K562 (cell line): ENCODE results near the gene ERCC4. TPM values are rescaled to one million over a fixed set of nuclear protein-coding genes. Genes with fewer than 3 reads are reported as not detected.
"Not testable (repeated sequence)": the region's sequence is repeated elsewhere in the genome, so short reads cannot be mapped to it uniquely, and the experiment has no call there.

ENCODE experiments used
- ATAC-seq: fragments of 200-7000 bp; cut with Tn5 transposase; 3 replicates; pipeline ENCODE4 v1.9.1; 2020; ENCODE audit warnings: moderate library complexity
- BruUV-seq: library from RNA; stranded (reverse); fragments of 400-500 nt; replicated peaks from 2 replicates; lab custom pipeline; 2021; lab: Mats Ljungman, UMichigan
- CTCF ChIA-PET: fragments of 300-600 bp; formaldehyde crosslinking; extraction: SDS; loops from one replicate; lab custom pipeline; 2021; ENCODE audit warnings: low intra/inter-chr PET ratio; lab: Yijun Ruan, JAX
- POLR2A ChIA-PET: fragments of 300-600, 350-650 bp; sonication (Branson Sonifier 250); formaldehyde crosslinking; extraction: SDS; loops from one replicate; lab custom pipeline; 2021; ENCODE audit warnings: antibody characterized with exemption, inconsistent platforms; lab: Yijun Ruan, JAX
- DNase-seq, 4 experiments: peaks; one replicate each; pipeline versions ENCODE4 v3.0.0 to v3.0.0-alpha.2; 2011 to 2018; ENCODE audit warnings: low spot score in 3 of 4, mixed read lengths in 3 of 4; ENCODE audit errors: extremely low read depth in 1 of 4
- FAIRE-seq: peaks from 2 replicates; lab custom pipeline; 2011; peaks lifted over from hg19 to GRCh38; lab: Jason Lieb, UNC
- H2AFZ ChIP-seq: 2 replicates; pipeline ENCODE4 v1.6.0; 2011; ENCODE audit warnings: low read depth, low read length, control low read depth, inconsistent platforms
- H3K27ac ChIP-seq: fragments of 200-600 bp; 3 replicates; pipeline ENCODE4 v1.8.0; 2011; ENCODE audit warnings: low read depth, mild to moderate bottlenecking, control low read depth, inconsistent platforms, low read length, moderate library complexity, mixed read lengths; ENCODE audit errors: extremely low read depth
- H3K27me3 ChIP-seq, 2 experiments: fragments of 300-600 bp in 1 of 2; 2 replicates in 1 of 2; 3 replicates in 1 of 2; pipeline versions ENCODE4 v1.6.0 to v1.8.0; 2011; ENCODE audit warnings: inconsistent platforms in 2 of 2, low read length in 2 of 2, mild to moderate bottlenecking in 1 of 2, mixed read lengths in 1 of 2, moderate library complexity in 1 of 2; ENCODE audit not compliant: control insufficient read depth in 2 of 2, insufficient read depth in 2 of 2
- H3K36me3 ChIP-seq: fragments of 300-600 bp; 3 replicates; pipeline ENCODE4 v1.8.0; 2011; ENCODE audit warnings: mild to moderate bottlenecking, low read length, inconsistent platforms; ENCODE audit not compliant: control insufficient read depth, insufficient read depth
- H3K4me1 ChIP-seq, 2 experiments: fragments of 200-600 bp in 1 of 2; replicated peaks in 1 of 2; 2 replicates in 1 of 2; 3 replicates in 1 of 2; pipeline versions ENCODE4 v1.5.1 to v1.8.0; 2011; ENCODE audit warnings: inconsistent platforms in 2 of 2, low read length in 2 of 2, mild to moderate bottlenecking in 1 of 2, mixed read lengths in 1 of 2, moderate library complexity in 1 of 2; ENCODE audit not compliant: control insufficient read depth in 2 of 2, insufficient read depth in 2 of 2
- H3K4me2 ChIP-seq: 2 replicates; pipeline ENCODE4 v1.6.1; 2011; ENCODE audit warnings: low read length, control low read depth, inconsistent platforms, mixed read lengths; ENCODE audit not compliant: insufficient read depth
- H3K4me3 ChIP-seq: fragments of 200-600 bp; sonication (generic), shearing (Covaris generic); 2 replicates; pipeline ENCODE4 v1.5.1; 2016; ENCODE audit warnings: control low read depth, inconsistent platforms
- H3K79me2 ChIP-seq: fragments of 200-600 bp; 3 replicates; pipeline ENCODE4 v1.8.0; 2011; ENCODE audit warnings: low read length, inconsistent platforms; ENCODE audit not compliant: control insufficient read depth, insufficient read depth
- H3K9ac ChIP-seq, 2 experiments: 2 replicates each; pipeline versions ENCODE4 v1.6.0 to v1.6.1; 2011; ENCODE audit warnings: low read depth in 2 of 2, low read length in 2 of 2, control low read depth in 1 of 2, inconsistent platforms in 1 of 2, mild to moderate bottlenecking in 1 of 2, mixed read lengths in 1 of 2; ENCODE audit not compliant: insufficient read depth in 1 of 2
- H3K9me1 ChIP-seq: one replicate; pipeline ENCODE4 v1.6.0; 2011; ENCODE audit warnings: inconsistent platforms, mild to moderate bottlenecking, low read length, moderate library complexity; ENCODE audit not compliant: control insufficient read depth, insufficient read depth
- H3K9me3 ChIP-seq: replicated peaks from 2 replicates; pipeline ENCODE4 v1.5.1; 2011; ENCODE audit warnings: low read depth, low read length, inconsistent platforms; ENCODE audit not compliant: control insufficient read depth, insufficient read depth
- H4K20me1 ChIP-seq: replicated peaks from 2 replicates; pipeline ENCODE4 v1.6.1; 2011; ENCODE audit warnings: low read length, inconsistent platforms, mixed read lengths; ENCODE audit not compliant: control insufficient read depth, insufficient read depth
- BHLHE40 ChIP-seq: IDR thresholded peaks from 2 replicates; pipeline ENCODE4 v1.6.1; 2011; ENCODE audit warnings: low read length, improper control_type of control experiment
- SPI1 ChIP-seq: IDR thresholded peaks from 2 replicates; pipeline ENCODE4 v1.6.1; 2011; ENCODE audit warnings: low read depth, low read length, control low read depth, borderline replicate concordance
- ZNF668 ChIP-seq: fragments of 250-450 bp; sonication (Bioruptor Pico); IDR thresholded peaks from 2 replicates; pipeline ENCODE4 v1.8.0; 2022; ENCODE audit warnings: mild to moderate bottlenecking, inconsistent platforms
- WGBS: fragments of 100-300 bp; shearing (Covaris generic); methylation state at CpG from one replicate; pipeline ENCODE4 v1.1.6; 2016; ENCODE audit warnings: low coverage, mixed read lengths; ENCODE audit not compliant: insufficient coverage; ENCODE audit errors: missing lambda C conversion rate; 5-methylcytosine and 5-hydroxymethylcytosine counted together
- in situ Hi-C: fragments of 300-500 bp; cut with MboI; formaldehyde crosslinking; loops from 4 replicates; pipeline ENCODE4 v1.15.0; 2018; ENCODE audit warnings: inconsistent platforms, mixed read lengths
- intact Hi-C: fragments of 100-400 bp; cut with micrococcal nuclease; formaldehyde crosslinking; loops from 2 replicates; pipeline ENCODE4 v1.14.2; 2022
- polyA plus RNA-seq, 8 experiments: library from polyadenylated mRNA; depleted of rRNA in 4 of 8; stranded (reverse) in 5 of 8; unstranded in 3 of 8; fragments of >200 nt; fragmentation: Nextera tagmentation in 2 of 8; fragmentation: Illumina TruSeq in 1 of 8; extraction: Ambion mirVana in 2 of 8; extraction: Trizol in 1 of 8; gene quantifications; 2 replicates each; pipeline versions ENCODE4 v1.2.1 to v1.2.3, GENCODE V29; 2011 to 2014; ENCODE audit warnings: inconsistent platforms in 1 of 8, missing spikeins in 1 of 8
- total RNA-seq, 7 experiments: library from RNA; depleted of rRNA in 6 of 7; stranded (reverse); fragments of >200 nt in 6 of 7; fragmentation: Illumina TruSeq in 2 of 7; extraction: Trizol in 2 of 7; gene quantifications; 2 replicates each; pipeline versions ENCODE4 v1.2.1 to v1.2.3, GENCODE V29; 2011 to 2021; ENCODE audit warnings: low replicate concordance in 1 of 7
- TF ChIP-seq, protein P1 (sequence below): sonication (generic); formaldehyde crosslinking; IDR thresholded peaks from 2 replicates; pipeline ENCODE4 v1.8.1; 2023; ENCODE audit warnings: mild to moderate bottlenecking, missing genetic modification reagents
- TF ChIP-seq, protein P2 (sequence below): fragments of 450-650 bp; IDR thresholded peaks from 2 replicates; pipeline ENCODE4 v1.6.1; 2017; ENCODE audit warnings: antibody characterized with exemption, mild to moderate bottlenecking

The ERCC4 gene
- total and polyA plus RNA-seq, 9 of the 15 experiments (the other 6 are each of a cell fraction or from before 2014, with no cell fraction given), result 3.7 to 10.5 (median 6.0) TPM

- no peak for TF ChIP-seq ZNF668
- no peak for TF ChIP-seq SPI1
- no peak for TF ChIP-seq BHLHE40
- TF ChIP-seq, protein P1, sequence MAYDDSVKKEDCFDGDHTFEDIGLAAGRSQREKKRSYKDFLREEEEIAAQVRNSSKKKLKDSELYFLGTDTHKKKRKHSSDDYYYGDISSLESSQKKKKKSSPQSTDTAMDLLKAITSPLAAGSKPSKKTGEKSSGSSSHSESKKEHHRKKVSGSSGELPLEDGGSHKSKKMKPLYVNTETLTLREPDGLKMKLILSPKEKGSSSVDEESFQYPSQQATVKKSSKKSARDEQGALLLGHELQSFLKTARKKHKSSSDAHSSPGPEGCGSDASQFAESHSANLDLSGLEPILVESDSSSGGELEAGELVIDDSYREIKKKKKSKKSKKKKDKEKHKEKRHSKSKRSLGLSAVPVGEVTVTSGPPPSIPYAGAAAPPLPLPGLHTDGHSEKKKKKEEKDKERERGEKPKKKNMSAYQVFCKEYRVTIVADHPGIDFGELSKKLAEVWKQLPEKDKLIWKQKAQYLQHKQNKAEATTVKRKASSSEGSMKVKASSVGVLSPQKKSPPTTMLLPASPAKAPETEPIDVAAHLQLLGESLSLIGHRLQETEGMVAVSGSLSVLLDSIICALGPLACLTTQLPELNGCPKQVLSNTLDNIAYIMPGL (CRISPR knock-in tag), result no peak
- TF ChIP-seq, protein P2, sequence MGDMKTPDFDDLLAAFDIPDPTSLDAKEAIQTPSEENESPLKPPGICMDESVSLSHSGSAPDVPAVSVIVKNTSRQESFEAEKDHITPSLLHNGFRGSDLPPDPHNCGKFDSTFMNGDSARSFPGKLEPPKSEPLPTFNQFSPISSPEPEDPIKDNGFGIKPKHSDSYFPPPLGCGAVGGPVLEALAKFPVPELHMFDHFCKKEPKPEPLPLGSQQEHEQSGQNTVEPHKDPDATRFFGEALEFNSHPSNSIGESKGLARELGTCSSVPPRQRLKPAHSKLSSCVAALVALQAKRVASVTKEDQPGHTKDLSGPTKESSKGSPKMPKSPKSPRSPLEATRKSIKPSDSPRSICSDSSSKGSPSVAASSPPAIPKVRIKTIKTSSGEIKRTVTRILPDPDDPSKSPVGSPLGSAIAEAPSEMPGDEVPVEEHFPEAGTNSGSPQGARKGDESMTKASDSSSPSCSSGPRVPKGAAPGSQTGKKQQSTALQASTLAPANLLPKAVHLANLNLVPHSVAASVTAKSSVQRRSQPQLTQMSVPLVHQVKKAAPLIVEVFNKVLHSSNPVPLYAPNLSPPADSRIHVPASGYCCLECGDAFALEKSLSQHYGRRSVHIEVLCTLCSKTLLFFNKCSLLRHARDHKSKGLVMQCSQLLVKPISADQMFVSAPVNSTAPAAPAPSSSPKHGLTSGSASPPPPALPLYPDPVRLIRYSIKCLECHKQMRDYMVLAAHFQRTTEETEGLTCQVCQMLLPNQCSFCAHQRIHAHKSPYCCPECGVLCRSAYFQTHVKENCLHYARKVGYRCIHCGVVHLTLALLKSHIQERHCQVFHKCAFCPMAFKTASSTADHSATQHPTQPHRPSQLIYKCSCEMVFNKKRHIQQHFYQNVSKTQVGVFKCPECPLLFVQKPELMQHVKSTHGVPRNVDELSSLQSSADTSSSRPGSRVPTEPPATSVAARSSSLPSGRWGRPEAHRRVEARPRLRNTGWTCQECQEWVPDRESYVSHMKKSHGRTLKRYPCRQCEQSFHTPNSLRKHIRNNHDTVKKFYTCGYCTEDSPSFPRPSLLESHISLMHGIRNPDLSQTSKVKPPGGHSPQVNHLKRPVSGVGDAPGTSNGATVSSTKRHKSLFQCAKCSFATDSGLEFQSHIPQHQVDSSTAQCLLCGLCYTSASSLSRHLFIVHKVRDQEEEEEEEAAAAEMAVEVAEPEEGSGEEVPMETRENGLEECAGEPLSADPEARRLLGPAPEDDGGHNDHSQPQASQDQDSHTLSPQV, result no peak
These were observed 33.3 kb upstream of the ERCC4 start (continued) for GRCh38 chr16:13886608-13887007.

DNA sequence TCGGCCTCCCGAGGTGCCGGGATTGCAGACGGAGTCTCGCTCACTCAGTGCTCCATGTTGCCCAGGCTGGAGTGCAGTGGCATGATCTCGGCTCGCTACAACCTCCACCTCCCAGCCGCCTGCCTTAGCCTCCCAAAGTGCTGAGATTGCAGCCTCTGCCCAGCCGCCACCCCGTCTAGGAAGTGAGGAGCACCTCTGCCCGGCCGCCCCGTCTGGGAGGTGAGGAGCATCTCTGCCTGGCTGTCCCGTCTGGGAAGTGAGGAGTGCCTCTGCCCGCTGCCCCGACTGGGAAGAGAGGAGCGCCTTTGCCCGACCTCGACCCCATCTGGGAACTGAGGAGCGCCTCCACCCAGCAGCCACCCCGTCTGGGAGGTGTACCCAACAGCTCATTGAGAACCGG is 30.6 kb upstream of the ERCC4 start:
- H3K9ac ChIP-seq, H3K9me1 ChIP-seq, DNase-seq, in situ Hi-C loops, H3K27ac ChIP-seq, H3K4me1 ChIP-seq, intact Hi-C loops, BruUV-seq, H3K4me2 ChIP-seq, CTCF ChIA-PET, ATAC-seq, FAIRE-seq, H3K4me3 ChIP-seq, H3K79me2 ChIP-seq, H3K9me3 ChIP-seq, H4K20me1 ChIP-seq, H2AFZ ChIP-seq, H3K36me3 ChIP-seq: not testable (repeated sequence)
- POLR2A ChIA-PET, result interaction anchor here (0.7 kb wide), 1 partner anchor 143 kb away, joined by 4 read pairs; no protein-coding TSS in a partner anchor
- WGBS, result 2% methylated on average over 15 of the region's 22 CpGs
- H3K27me3 ChIP-seq, result peaks cover 7 to 18% of the 10 kb centered on the region in 2 experiments; a peak in 3 of 5 replicates
